Measurements from ENCODE around the gene RET.

The RET gene

GRCh38 chr10:43064331-43065075 lies 12.4 kb upstream of the RET start:
- DNase-seq = no peak

GRCh38 chr10:43065234-43065633 lies 11.6 kb upstream of the RET start:
- no peak for DNase-seq

GRCh38 chr10:43065761-43066160 lies 11.1 kb upstream of the RET start:
- DNase-seq = no peak

- DNase-seq = no peak
Measured at GRCh38 chr10:43066481-43066880, 10.4 kb upstream of the RET start.

GRCh38 chr10:43067391-43068135 lies 9.3 kb upstream of the RET start:
- no peak for DNase-seq

- no peak for DNase-seq
Measured at GRCh38 chr10:43068136-43068395, 8.8 kb upstream of the RET start.

GRCh38 chr10:43068471-43069210 lies 8.2 kb upstream of the RET start:
- DNase-seq = no peak

GRCh38 chr10:43069211-43069515 lies 7.7 kb upstream of the RET start:
- DNase-seq = no peak

GRCh38 chr10:43069579-43069978 lies 7.3 kb upstream of the RET start:
- no peak for DNase-seq

GRCh38 chr10:43070121-43071085 lies 6.5 kb upstream of the RET start:
- no peak for DNase-seq

GRCh38 chr10:43071865-43072650 lies 4.8 kb upstream of the RET start:
- no peak for DNase-seq

- no peak for DNase-seq
Measured at GRCh38 chr10:43073191-43073590, 3.7 kb upstream of the RET start.

GRCh38 chr10:43073721-43074120 lies 3.1 kb upstream of the RET start:
- DNase-seq = no peak

GRCh38 chr10:43074409-43074808 lies 2.5 kb upstream of the RET start:
- DNase-seq = no peak

- DNase-seq = no peak
Measured at GRCh38 chr10:43074827-43075611, 1.9 kb upstream of the RET start.

- DNase-seq = no peak
Measured at GRCh38 chr10:43075612-43076003, 1.3 kb upstream of the RET start.

GRCh38 chr10:43076311-43076875 lies 476 bp upstream of the RET start:
- DNase-seq = no peak

- DNase-seq = no peak
Measured at GRCh38 chr10:43077421-43078171, 727 bp downstream of the RET start.

- no peak for DNase-seq
Measured at GRCh38 chr10:43078175-43078985, 1.5 kb downstream of the RET start.

GRCh38 chr10:43078986-43079273 lies 2.1 kb downstream of the RET start:
- DNase-seq = no peak

Data from cerebellar nuclear complex (tissue), 1 donor.